Measurements from ENCODE around the gene LRRC36.

- TF ChIP-seq POLR2A (IDR thresholded peaks at IDR 0.05; ENCODE audit: low read length) (no peak), GATA1 (IDR thresholded peaks at IDR 0.05; ENCODE audit: low read depth, low read length) (no peak)
Observed at GRCh38 chr16:67326472-67327309, at the start of gene LRRC36, which contains the start of gene KCTD19.
